SU-DHL-6 (cell line): ENCODE data around the gene CDK7.

ENCODE experiments used
- H2AFZ ChIP-seq: fragments of 200-600 bp; sonication (generic); 2 replicates; pipeline ENCODE4 v1.6.1; 2014; ENCODE audit warnings: low read depth, mild to moderate bottlenecking, moderate library complexity, mixed read lengths, antibody characterized with exemption, low read length; ENCODE audit not compliant: severe bottlenecking
- H3F3A ChIP-seq: fragments of 200-600 bp; shearing (Covaris generic); 2 replicates; pipeline ENCODE4 v1.6.0; 2016; ENCODE audit warnings: antibody characterized with exemption, mild to moderate bottlenecking; ENCODE audit not compliant: insufficient read depth
- H3K27ac ChIP-seq: fragments of 200-600 bp; sonication (generic); 2 replicates; pipeline ENCODE4 v1.5.1; 2016; ENCODE audit warnings: low read depth, mild to moderate bottlenecking, low read length, moderate library complexity, mixed read lengths
- H3K27me3 ChIP-seq: fragments of 200-600 bp; sonication (generic), shearing (Covaris generic); 2 replicates; pipeline ENCODE4 v1.6.0; 2014; ENCODE audit warnings: mild to moderate bottlenecking, low read length
- H3K36me3 ChIP-seq: fragments of 200-600 bp; sonication (generic); 2 replicates; pipeline ENCODE4 v1.6.1; 2014; ENCODE audit warnings: mild to moderate bottlenecking, low read length, mixed read lengths
- H3K4me2 ChIP-seq: fragments of 300-600, 200-600 bp; shearing (Covaris generic), sonication (generic); 2 replicates; pipeline ENCODE4 v1.6.0; 2014; ENCODE audit warnings: low read length, low read depth, mild to moderate bottlenecking; ENCODE audit not compliant: poor library complexity, severe bottlenecking
- H3K4me3 ChIP-seq: fragments of 200-600 bp; sonication (generic); 2 replicates; pipeline ENCODE4 v1.5.1; 2014; ENCODE audit warnings: antibody characterized with exemption, low read length, mild to moderate bottlenecking, mixed read lengths; ENCODE audit not compliant: insufficient read depth, poor library complexity, severe bottlenecking
- H3K79me2 ChIP-seq: fragments of 200-600 bp; sonication (generic); 2 replicates; pipeline ENCODE4 v1.6.1; 2014; ENCODE audit warnings: mild to moderate bottlenecking, low read length, moderate library complexity; ENCODE audit not compliant: insufficient read depth
- H3K9ac ChIP-seq: fragments of 200-600 bp; sonication (generic); 2 replicates; pipeline ENCODE4 v1.7.0; 2014; ENCODE audit warnings: mild to moderate bottlenecking, low read length
- H3K9me2 ChIP-seq: fragments of 200-600 bp; sonication (generic); replicated peaks from 2 replicates; pipeline ENCODE4 v1.6.1; 2014; ENCODE audit warnings: low read length; ENCODE audit not compliant: insufficient read depth
- H3K9me3 ChIP-seq: fragments of 200-600 bp; sonication (generic); 2 replicates; pipeline ENCODE4 v1.6.1; 2014; ENCODE audit warnings: low read length, mixed read lengths; ENCODE audit not compliant: insufficient read depth
- H4K20me1 ChIP-seq: fragments of 200-600 bp; sonication (generic); 2 replicates; pipeline ENCODE4 v1.6.1; 2014; ENCODE audit warnings: low read depth, mild to moderate bottlenecking, antibody characterized with exemption, low read length, moderate library complexity, mixed read lengths
- CTCF ChIP-seq: fragments of 200-600 bp; sonication (generic); IDR thresholded peaks from one replicate; pipeline ENCODE4 v1.5.1; 2017; ENCODE audit warnings: antibody characterized with exemption, mild to moderate bottlenecking, low read length, moderate library complexity; ENCODE audit not compliant: insufficient read depth, poor library complexity, severe bottlenecking
- EZH2phosphoT487 ChIP-seq: fragments of 200-600 bp; sonication (generic), shearing (Covaris generic); conservative IDR thresholded peaks from 2 replicates; pipeline ENCODE4 v1.6.1; 2018; ENCODE audit warnings: mild to moderate bottlenecking, antibody characterized with exemption, low read length, moderate library complexity, mixed read lengths

The CDK7 gene

GRCh38 chr5:69284203-69284602, 49.5 kb downstream of the CDK7 start:
- Histone ChIP-seq H3K79me2 (no peaks in the 10 kb centered on the region), H3K27ac (no peak overlapping the region), H2AFZ (no peak overlapping the region), H3K36me3 (no peaks in the 10 kb centered on the region; the same call in 1 of the 2 replicates), H3K9ac (no peak overlapping the region), H3K9me3 (no peaks in the 10 kb centered on the region), H3K4me3 (no peak overlapping the region), H3K9me2 (no peaks in the 10 kb centered on the region), H3K27me3 (no peaks in the 10 kb centered on the region), H3F3A (0 out of 2 replicates have a peak, but pooled peaks cover 3% of the 10 kb centered on the region), H4K20me1 (no peaks in the 10 kb centered on the region), H3K4me2 (no peak overlapping the region)
- TF ChIP-seq EZH2phosphoT487, result no peak
- no peak for TF ChIP-seq CTCF

- H3K4me2 ChIP-seq, result no peak overlapping the region
- no peak overlapping the region for H3K4me3 ChIP-seq
- no peak overlapping the region for H2AFZ ChIP-seq
- no peak overlapping the region for H3K27ac ChIP-seq
- no peaks in the 10 kb centered on the region for H3F3A ChIP-seq
- no peaks in the 10 kb centered on the region for H3K9me3 ChIP-seq
- no peaks in the 10 kb centered on the region for H3K36me3 ChIP-seq
- TF ChIP-seq EZH2phosphoT487, result no peak
- TF ChIP-seq CTCF, result no peak
- no peaks in the 10 kb centered on the region for H3K9me2 ChIP-seq
- H4K20me1 ChIP-seq, result no peaks in the 10 kb centered on the region
- H3K79me2 ChIP-seq, result no peaks in the 10 kb centered on the region
- no peaks in the 10 kb centered on the region for H3K27me3 ChIP-seq
- no peak overlapping the region for H3K9ac ChIP-seq
Measured at GRCh38 chr5:69285448-69286116, 50.9 kb downstream of the CDK7 start.

- Histone ChIP-seq H3K4me2 (no peak overlapping the region), H3K9me2 (no peaks in the 10 kb centered on the region), H3K27ac (no peak overlapping the region), H3K9ac (no peak overlapping the region), H2AFZ (no peak overlapping the region), H3K36me3 (no peaks in the 10 kb centered on the region), H3K4me3 (no peak overlapping the region), H4K20me1 (no peaks in the 10 kb centered on the region), H3K9me3 (no peaks in the 10 kb centered on the region), H3K79me2 (no peaks in the 10 kb centered on the region), H3F3A (no peaks in the 10 kb centered on the region), H3K27me3 (no peaks in the 10 kb centered on the region)
- no peak for TF ChIP-seq EZH2phosphoT487
Measured at GRCh38 chr5:69288069-69288468, 53.4 kb downstream of the CDK7 start.

GRCh38 chr5:69288688-69289087, 54.0 kb downstream of the CDK7 start:
- TF ChIP-seq EZH2phosphoT487, result no peak
- TF ChIP-seq CTCF, result no peak
- Histone ChIP-seq H3K9me2 (no peaks in the 10 kb centered on the region), H3K9me3 (no peaks in the 10 kb centered on the region), H3F3A (no peaks in the 10 kb centered on the region), H3K79me2 (no peaks in the 10 kb centered on the region), H3K4me3 (no peak overlapping the region), H3K27ac (no peak overlapping the region), H4K20me1 (no peaks in the 10 kb centered on the region), H3K27me3 (no peaks in the 10 kb centered on the region), H3K9ac (no peak overlapping the region), H2AFZ (no peak overlapping the region), H3K4me2 (no peak overlapping the region), H3K36me3 (no peaks in the 10 kb centered on the region)
